HepG2 (cell line): ENCODE measurements around the gene SCFD2.

ENCODE experiments used
- GABPA ChIP-seq, 2 experiments: IDR thresholded peaks; 2 replicates each; pipeline ENCODE4 v1.6.1; 2011 to 2016; ENCODE audit warnings: low read depth in 2 of 2, low read length in 1 of 2, missing biosample characterization in 1 of 2, missing genetic modification characterization in 1 of 2
- IRF2 ChIP-seq: IDR thresholded peaks from 2 replicates; pipeline ENCODE4 v1.6.1; 2018; ENCODE audit warnings: missing genetic modification reagents, missing compliant biosample characterization
- RBAK ChIP-seq: sonication (generic); formaldehyde crosslinking; IDR thresholded peaks from 2 replicates; pipeline ENCODE4 v1.5.1; 2020; ENCODE audit warnings: mild to moderate bottlenecking, missing genetic modification reagents
- REL ChIP-seq: sonication (generic); formaldehyde crosslinking; conservative IDR thresholded peaks from 2 replicates; pipeline ENCODE4 v1.8.0; 2022; ENCODE audit warnings: mild to moderate bottlenecking, missing genetic modification reagents, moderate library complexity
- ZFX ChIP-seq: sonication (generic); formaldehyde crosslinking; IDR thresholded peaks from 2 replicates; pipeline ENCODE4 v1.4.0; 2020; ENCODE audit warnings: mild to moderate bottlenecking, low read depth, missing genetic modification reagents, moderate library complexity
- ZNF138 ChIP-seq: sonication (generic); formaldehyde crosslinking; IDR thresholded peaks from 2 replicates; pipeline ENCODE4 v1.5.0; 2020; ENCODE audit warnings: mild to moderate bottlenecking, low read depth, missing genetic modification reagents
- ZNF331 ChIP-seq: sonication (generic); formaldehyde crosslinking; IDR thresholded peaks from 2 replicates; pipeline ENCODE4 v1.4.0; 2020; ENCODE audit warnings: missing genetic modification reagents
- ZNF567 ChIP-seq: sonication (generic); formaldehyde crosslinking; IDR thresholded peaks from 2 replicates; pipeline ENCODE4 v1.8.1; 2023; ENCODE audit warnings: mild to moderate bottlenecking, missing genetic modification reagents, borderline replicate concordance
- TF ChIP-seq, protein P1 (sequence below): sonication (generic); formaldehyde crosslinking; IDR thresholded peaks from 2 replicates; pipeline ENCODE4 v1.5.0; 2020; ENCODE audit warnings: mild to moderate bottlenecking, missing genetic modification reagents, moderate library complexity
- TF ChIP-seq, protein P2 (sequence below): sonication (generic); formaldehyde crosslinking; IDR thresholded peaks from 2 replicates; pipeline ENCODE4 v1.4.0; 2020; ENCODE audit warnings: missing genetic modification reagents
- TF ChIP-seq, protein P3 (sequence below): sonication (generic); formaldehyde crosslinking; IDR thresholded peaks from 2 replicates; pipeline ENCODE4 v1.8.1; 2022; ENCODE audit warnings: low read depth, mild to moderate bottlenecking, missing genetic modification reagents
- TF ChIP-seq, protein P4 (sequence below): sonication (generic); formaldehyde crosslinking; IDR thresholded peaks from 2 replicates; pipeline ENCODE4 v1.8.0; 2022; ENCODE audit warnings: mild to moderate bottlenecking, missing genetic modification reagents, moderate library complexity

DNA sequence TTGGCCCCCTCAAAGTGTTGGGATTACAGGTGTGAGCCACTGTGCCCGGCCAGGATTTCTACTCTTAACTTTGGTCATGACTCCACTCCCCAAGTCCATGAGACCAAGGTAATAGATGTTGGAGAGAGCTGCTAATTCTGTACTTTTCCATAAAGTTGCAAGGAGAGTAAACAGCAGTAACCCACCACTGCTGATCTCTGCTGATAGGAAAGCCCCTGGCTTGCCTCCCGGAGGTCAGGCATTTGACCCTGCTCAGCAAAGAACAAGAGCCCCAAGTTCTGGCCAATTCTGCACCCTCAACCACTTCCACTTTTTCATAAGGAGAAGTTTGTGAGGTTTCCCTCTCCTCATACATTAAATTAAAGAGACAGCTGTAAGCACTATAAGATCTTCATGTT, 360.7 kb downstream of the SCFD2 start:
- TF ChIP-seq GABPA (IDR thresholded peaks at IDR 0.05; ENCODE audit: low read depth, low read length): no peak
- no peak for TF ChIP-seq GABPA (CRISPR knock-in tag; IDR thresholded peaks at IDR 0.05; ENCODE audit: low read depth)
- TF ChIP-seq ZFX (CRISPR knock-in tag): no peak
- TF ChIP-seq, protein P1, sequence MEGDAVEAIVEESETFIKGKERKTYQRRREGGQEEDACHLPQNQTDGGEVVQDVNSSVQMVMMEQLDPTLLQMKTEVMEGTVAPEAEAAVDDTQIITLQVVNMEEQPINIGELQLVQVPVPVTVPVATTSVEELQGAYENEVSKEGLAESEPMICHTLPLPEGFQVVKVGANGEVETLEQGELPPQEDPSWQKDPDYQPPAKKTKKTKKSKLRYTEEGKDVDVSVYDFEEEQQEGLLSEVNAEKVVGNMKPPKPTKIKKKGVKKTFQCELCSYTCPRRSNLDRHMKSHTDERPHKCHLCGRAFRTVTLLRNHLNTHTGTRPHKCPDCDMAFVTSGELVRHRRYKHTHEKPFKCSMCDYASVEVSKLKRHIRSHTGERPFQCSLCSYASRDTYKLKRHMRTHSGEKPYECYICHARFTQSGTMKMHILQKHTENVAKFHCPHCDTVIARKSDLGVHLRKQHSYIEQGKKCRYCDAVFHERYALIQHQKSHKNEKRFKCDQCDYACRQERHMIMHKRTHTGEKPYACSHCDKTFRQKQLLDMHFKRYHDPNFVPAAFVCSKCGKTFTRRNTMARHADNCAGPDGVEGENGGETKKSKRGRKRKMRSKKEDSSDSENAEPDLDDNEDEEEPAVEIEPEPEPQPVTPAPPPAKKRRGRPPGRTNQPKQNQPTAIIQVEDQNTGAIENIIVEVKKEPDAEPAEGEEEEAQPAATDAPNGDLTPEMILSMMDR (CRISPR knock-in tag): no peak
- TF ChIP-seq, protein P2, sequence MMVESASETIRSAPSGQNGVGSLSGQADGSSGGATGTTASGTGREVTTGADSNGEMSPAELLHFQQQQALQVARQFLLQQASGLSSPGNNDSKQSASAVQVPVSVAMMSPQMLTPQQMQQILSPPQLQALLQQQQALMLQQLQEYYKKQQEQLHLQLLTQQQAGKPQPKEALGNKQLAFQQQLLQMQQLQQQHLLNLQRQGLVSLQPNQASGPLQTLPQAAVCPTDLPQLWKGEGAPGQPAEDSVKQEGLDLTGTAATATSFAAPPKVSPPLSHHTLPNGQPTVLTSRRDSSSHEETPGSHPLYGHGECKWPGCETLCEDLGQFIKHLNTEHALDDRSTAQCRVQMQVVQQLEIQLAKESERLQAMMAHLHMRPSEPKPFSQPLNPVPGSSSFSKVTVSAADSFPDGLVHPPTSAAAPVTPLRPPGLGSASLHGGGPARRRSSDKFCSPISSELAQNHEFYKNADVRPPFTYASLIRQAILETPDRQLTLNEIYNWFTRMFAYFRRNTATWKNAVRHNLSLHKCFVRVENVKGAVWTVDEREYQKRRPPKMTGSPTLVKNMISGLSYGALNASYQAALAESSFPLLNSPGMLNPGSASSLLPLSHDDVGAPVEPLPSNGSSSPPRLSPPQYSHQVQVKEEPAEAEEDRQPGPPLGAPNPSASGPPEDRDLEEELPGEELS (CRISPR knock-in tag): no peak
- TF ChIP-seq IRF2 (CRISPR knock-in tag): no peak
- TF ChIP-seq ZNF331 (CRISPR knock-in tag): peak; percentile 15; the same call in 1 of the 2 replicates
- TF ChIP-seq RBAK (CRISPR knock-in tag): no peak
- TF ChIP-seq ZNF567: no peak
- no peak for TF ChIP-seq ZNF138
- TF ChIP-seq, protein P3, sequence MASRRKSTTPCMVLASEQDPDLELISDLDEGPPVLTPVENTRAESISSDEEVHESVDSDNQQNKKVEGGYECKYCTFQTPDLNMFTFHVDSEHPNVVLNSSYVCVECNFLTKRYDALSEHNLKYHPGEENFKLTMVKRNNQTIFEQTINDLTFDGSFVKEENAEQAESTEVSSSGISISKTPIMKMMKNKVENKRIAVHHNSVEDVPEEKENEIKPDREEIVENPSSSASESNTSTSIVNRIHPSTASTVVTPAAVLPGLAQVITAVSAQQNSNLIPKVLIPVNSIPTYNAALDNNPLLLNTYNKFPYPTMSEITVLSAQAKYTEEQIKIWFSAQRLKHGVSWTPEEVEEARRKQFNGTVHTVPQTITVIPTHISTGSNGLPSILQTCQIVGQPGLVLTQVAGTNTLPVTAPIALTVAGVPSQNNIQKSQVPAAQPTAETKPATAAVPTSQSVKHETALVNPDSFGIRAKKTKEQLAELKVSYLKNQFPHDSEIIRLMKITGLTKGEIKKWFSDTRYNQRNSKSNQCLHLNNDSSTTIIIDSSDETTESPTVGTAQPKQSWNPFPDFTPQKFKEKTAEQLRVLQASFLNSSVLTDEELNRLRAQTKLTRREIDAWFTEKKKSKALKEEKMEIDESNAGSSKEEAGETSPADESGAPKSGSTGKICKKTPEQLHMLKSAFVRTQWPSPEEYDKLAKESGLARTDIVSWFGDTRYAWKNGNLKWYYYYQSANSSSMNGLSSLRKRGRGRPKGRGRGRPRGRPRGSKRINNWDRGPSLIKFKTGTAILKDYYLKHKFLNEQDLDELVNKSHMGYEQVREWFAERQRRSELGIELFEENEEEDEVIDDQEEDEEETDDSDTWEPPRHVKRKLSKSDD (CRISPR knock-in tag): no peak
- TF ChIP-seq REL (CRISPR knock-in tag): no peak
- TF ChIP-seq, protein P4, sequence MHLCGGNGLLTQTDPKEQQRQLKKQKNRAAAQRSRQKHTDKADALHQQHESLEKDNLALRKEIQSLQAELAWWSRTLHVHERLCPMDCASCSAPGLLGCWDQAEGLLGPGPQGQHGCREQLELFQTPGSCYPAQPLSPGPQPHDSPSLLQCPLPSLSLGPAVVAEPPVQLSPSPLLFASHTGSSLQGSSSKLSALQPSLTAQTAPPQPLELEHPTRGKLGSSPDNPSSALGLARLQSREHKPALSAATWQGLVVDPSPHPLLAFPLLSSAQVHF: no peak
